Ammon's horn (tissue), 1 donor: Measurements from ENCODE around the gene OR2D3.
"Not testable (repeated sequence)": the region's sequence is repeated elsewhere in the genome, so short reads cannot be mapped to it uniquely, and the experiment has no call there.

ENCODE experiments used
- DNase-seq: peaks from one replicate; pipeline ENCODE4 v3.0.0-alpha.2; 2016; ENCODE audit warnings: low spot score

OR2D3 gene

DNA sequence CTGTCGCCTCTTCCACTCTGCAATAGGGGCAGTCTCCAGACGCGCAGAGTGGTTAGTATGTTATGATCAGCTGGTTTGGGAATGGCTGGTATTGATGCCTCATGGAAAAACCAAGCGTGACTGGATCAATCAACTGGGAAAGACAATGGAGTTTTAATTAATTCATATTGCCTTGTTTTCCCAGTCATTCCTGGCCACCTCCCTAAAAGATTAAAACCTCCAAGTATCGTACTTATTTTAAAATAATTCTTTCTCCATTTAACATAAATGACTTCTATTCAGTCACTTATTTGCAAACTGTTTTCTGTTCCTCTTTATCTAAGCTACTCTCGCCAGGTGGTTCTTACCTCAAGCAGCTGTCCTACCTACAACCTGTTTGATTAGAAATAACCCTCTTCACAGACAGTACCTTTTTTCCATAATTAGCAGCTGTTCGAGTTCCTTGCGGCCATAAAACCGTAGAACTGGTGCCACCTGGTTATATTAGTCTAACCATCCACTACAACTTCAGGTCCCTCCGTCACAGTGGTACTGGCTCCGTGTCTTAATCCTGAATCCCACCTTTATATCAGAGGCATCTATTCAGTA lies 6.3 kb downstream of the OR2D3 start:
- no peak for DNase-seq

DNA sequence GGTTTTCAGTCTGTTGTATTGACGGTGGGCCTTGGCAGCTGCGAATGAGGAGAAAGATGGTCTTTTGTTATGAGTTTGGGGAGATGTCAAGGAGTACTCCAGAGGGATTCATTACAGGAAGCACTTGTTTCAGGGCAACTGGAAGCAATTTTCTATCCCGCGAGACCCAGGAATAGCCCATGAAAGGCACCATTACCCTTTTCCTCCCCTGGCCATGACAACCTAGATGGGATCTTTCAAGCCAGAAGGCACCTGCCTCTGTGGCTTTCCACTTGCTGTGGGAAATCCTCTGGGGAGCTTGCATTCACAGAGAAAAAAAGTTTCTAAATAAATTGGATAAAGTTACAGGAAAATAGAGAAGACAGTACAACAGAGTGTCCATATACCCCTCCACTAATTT lies 8.1 kb downstream of the OR2D3 start:
- DNase-seq: no peak

DNA sequence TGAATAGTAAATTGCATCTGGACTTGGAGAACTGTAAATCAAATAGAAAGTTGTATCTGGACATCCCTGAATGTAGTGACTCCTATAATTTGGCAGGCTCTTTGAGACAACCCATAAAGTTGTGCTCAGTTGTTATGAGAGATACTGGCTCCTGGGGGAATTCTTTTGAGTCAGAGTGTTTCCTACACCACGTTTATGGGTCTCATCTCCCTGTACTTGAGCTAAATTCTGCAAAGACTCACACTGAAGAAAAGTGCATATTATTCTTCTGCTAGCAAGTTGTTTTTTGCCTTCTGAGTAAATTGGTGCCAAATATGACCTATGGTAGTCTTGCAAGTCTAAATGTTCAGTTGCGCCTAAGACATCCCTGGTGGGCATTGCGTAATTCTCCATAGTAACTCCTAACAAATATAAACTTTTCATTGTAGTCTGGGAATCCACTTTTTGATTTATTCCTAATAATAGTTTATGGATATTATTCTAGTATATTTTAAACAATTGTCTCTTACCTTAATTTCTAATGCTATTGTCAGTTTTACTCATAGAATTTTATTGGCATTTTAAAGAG lies 10.4 kb downstream of the OR2D3 start:
- no peak for DNase-seq

DNA sequence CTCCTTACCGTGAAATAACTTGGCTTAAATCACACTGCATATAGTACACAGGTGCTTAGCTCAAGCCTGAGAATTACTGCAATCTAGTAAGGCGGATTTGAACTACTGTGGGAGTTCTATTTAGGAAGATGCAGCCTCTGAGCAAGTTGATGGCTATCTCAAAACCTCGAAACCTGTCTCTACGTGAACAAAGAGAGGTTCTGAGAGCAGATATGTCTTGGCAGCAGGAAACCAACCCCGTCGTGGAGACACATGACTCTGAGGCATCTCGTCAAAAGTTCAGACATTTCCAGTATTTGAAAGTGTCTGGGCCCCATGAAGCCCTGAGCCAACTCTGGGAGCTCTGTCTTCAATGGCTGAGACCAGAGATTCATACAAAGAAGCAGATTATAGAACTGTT lies 11.3 kb downstream of the OR2D3 start:
- DNase-seq: no peak

DNA sequence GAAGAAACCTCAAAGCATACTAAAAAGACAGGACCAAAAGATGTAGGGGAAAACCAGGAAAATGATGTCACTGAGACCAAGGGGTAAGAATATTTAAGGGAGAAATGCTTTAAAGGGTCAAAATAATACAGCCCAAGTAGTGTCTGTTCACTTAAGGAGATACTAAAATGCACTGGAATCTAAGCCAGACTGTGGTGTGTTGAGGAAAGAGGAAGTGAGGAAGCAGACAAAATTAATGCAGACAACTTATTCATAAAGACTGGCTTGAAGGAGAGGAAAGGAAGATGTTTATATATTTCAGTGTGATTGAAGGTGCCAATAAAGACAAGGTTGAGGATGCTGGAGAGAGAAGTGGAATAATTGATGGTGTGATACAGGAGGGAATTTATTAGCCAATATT lies 21.2 kb downstream of the OR2D3 start:
- no peak for DNase-seq

DNA sequence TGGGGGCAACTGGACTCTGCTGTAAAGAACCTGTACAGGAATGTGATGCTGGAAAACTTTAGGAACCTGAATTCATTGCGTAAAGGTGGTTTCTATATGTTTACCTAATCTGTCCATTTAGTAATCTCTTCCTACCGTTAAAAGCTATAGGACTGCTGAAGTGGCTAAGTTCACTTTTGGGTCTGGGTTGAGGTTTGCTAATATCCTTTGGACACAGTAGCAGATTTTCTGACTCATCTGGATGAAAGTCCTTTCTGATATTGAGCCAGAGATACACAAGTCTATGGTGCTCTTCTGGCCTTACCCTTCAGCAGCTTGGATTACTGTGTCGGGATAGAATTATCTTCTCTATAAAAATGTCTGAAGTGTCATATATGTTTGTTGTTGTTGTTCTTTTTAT lies 22.3 kb downstream of the OR2D3 start:
- no peak for DNase-seq

DNA sequence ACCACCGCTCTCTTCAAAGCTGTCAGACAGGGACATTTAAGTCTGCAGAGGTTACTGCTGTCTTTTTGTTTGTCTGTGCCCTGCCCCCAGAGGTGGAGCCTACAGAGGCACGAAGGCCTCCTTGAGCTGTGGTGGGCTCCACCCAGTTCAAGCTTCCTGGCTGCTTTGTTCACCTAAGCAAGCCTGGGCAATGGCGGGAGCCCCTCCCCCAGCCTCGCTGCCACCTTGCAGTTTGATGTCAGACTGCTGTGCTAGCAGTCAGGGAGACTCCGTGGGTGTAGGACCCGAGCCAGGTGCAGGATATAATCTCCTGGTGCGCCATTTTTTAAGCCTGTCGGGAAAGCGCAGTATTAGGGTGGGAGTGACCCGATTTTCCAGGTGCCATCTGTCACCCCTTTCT lies 33.4 kb downstream of the OR2D3 start:
- DNase-seq: not testable (repeated sequence)

DNA sequence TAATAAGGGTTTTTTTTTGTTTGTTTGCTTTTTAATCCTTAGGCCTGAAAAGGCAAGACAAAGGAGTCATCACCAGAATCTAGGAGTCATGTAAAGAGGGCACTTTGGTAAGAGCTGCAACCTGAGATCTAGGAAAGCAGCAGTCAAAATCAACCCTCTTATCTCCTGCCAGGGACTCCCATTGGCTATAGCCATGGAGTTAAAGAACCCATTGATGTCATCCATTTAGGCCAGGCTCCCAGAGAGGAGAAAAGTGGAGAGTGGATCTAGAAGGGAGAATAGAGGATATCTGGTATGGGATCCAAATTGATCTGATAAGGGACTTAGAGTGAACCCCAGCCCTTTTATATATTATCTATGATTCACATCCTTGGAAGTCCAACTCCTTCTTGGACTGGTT lies 41.3 kb downstream of the OR2D3 start:
- DNase-seq: no peak

DNA sequence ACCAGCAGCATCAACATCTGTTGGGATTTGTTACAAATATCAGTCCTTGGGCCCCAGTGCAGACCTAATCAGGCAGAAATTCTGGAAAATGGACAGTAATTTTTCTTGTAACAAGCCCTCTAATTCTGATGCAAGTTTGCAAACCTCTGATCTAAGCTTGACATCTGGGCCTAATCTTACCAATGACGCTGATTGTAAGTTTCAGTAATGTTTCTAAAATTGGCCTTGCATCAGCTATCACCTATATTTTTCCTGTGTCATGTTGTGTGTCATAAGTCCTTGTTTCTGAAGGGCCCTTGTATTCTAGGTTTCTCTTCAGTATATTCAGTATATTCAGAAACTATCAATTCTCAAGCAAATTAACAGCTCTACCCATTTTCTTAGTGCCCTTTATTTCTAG lies 41.9 kb downstream of the OR2D3 start:
- no peak for DNase-seq

DNA sequence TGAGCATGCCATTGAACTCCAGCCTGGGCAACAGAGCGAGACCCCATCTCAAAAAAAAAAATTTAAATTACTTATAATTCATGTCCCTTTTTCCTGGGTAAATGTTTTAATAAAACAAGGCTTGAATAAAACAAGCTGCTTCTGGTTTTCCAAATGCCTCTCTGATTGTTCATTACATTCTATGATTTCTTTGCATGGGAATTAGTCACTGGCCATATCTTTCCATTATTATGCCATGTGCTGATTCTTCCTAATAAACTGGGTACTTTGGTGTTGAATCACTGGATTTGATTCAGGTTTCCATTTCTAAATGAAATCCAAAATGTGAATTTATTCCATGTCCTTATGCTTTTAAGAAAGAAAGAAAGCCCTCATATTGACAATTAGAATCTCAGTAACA lies 48.0 kb downstream of the OR2D3 start:
- no peak for DNase-seq

DNA sequence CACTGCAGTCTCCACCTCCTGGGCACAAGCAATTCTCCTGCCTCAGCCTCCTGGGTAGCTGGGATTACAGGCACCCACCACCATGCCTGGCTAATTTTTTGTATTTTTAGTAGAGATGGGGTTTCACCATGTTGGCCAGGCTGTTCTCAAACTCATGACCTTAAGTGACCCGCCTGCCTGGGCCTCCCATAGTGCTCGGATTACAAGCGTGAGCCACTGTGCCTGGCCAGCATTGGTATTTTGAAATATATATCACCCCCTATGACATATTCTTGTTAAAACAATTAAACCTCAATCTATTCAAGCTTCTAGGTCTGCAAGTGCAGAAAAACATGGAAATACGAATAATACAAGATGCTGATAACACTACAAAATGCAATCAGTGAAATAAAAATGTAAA lies 49.1 kb downstream of the OR2D3 start:
- DNase-seq: not testable (repeated sequence)
